Endothelial cell (in vitro differentiated cells): ENCODE measurements around the gene CNNM2. TPM values are rescaled to one million over a fixed set of nuclear protein-coding genes. Genes with fewer than 3 reads are reported as not detected.
A peak's percentile ranks its signal among the peaks of the same experiment; 100 is the strongest.

Experiments
- DNase-seq: peaks from one replicate; pipeline ENCODE4 v3.0.0; 2021; ENCODE audit warnings: low spot score
- H3K27ac Mint-ChIP-seq: one replicate; pipeline ENCODE4 v1.8.0; 2021; ENCODE audit warnings: mixed read lengths, inconsistent platforms; ENCODE audit not compliant: unreplicated experiment
- H3K27me3 Mint-ChIP-seq: one replicate; pipeline ENCODE4 v1.8.0; 2021; ENCODE audit warnings: mild to moderate bottlenecking, moderate library complexity, mixed read lengths, inconsistent platforms; ENCODE audit not compliant: unreplicated experiment
- H3K36me3 Mint-ChIP-seq: one replicate; pipeline ENCODE4 v1.8.0; 2021; ENCODE audit warnings: mild to moderate bottlenecking, low read depth, mixed read lengths, inconsistent platforms; ENCODE audit not compliant: unreplicated experiment
- H3K4me1 Mint-ChIP-seq: one replicate; pipeline ENCODE4 v1.8.0; 2021; ENCODE audit warnings: mild to moderate bottlenecking, mixed read lengths, inconsistent platforms; ENCODE audit not compliant: unreplicated experiment
- H3K4me3 Mint-ChIP-seq: one replicate; pipeline ENCODE4 v1.8.0; 2021; ENCODE audit warnings: mild to moderate bottlenecking, mixed read lengths, inconsistent platforms; ENCODE audit not compliant: unreplicated experiment
- H3K9me3 Mint-ChIP-seq: one replicate; pipeline ENCODE4 v1.8.0; 2021; ENCODE audit warnings: mixed read lengths, inconsistent platforms; ENCODE audit not compliant: unreplicated experiment
- total RNA-seq: library from RNA; stranded (reverse); fragmentation: NEBNext Ultra II Directional; extraction: Animal tissue kit (Norgen Biotek cat#: 25700); gene quantifications from one replicate; pipeline ENCODE4 v1.2.1, GENCODE V29; 2021; ENCODE audit not compliant: unreplicated experiment
- TF ChIP-seq, protein P1 (sequence below): fragments of 200-600 bp; sonication (generic); IDR thresholded peaks from one replicate; pipeline ENCODE4 v1.5.0; 2021; ENCODE audit warnings: antibody characterized with exemption; ENCODE audit not compliant: unreplicated experiment

CNNM2 gene
- total RNA-seq, 1 donor from 2014 or later, result 4.6 TPM

DNA sequence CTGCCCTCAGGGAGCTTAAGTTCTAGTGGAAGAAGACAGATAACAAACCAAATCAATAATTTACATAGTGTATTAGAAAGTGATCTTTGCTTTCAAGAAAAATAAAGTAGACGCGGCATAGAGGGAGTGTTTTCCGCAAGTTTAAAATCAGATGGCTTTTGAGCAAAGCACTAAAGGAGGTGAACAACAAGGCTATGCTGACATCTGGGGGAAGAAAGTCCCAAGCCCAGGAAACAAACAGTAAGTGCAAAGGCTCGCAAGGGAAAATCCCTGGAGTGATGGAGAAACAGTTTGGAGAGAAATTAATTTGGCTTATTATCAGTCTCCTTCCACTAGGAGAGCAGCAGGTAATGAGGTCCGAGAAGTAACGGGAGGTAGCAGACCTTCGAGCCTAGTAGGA lies 1.9 kb upstream of the CNNM2 start:
- Mint-ChIP-seq H3K27ac (peak overlapping the region; percentile 11), H3K36me3 (peaks cover 7% of the 10 kb centered on the region), H3K27me3 (peaks cover 8% of the 10 kb centered on the region), H3K4me3 (peak overlapping the region; percentile 80), H3K4me1 (peaks cover 14% of the 10 kb centered on the region), H3K9me3 (no peaks in the 10 kb centered on the region)
- DNase-seq, result no peak
- TF ChIP-seq, protein P1, sequence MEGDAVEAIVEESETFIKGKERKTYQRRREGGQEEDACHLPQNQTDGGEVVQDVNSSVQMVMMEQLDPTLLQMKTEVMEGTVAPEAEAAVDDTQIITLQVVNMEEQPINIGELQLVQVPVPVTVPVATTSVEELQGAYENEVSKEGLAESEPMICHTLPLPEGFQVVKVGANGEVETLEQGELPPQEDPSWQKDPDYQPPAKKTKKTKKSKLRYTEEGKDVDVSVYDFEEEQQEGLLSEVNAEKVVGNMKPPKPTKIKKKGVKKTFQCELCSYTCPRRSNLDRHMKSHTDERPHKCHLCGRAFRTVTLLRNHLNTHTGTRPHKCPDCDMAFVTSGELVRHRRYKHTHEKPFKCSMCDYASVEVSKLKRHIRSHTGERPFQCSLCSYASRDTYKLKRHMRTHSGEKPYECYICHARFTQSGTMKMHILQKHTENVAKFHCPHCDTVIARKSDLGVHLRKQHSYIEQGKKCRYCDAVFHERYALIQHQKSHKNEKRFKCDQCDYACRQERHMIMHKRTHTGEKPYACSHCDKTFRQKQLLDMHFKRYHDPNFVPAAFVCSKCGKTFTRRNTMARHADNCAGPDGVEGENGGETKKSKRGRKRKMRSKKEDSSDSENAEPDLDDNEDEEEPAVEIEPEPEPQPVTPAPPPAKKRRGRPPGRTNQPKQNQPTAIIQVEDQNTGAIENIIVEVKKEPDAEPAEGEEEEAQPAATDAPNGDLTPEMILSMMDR, result no peak

DNA sequence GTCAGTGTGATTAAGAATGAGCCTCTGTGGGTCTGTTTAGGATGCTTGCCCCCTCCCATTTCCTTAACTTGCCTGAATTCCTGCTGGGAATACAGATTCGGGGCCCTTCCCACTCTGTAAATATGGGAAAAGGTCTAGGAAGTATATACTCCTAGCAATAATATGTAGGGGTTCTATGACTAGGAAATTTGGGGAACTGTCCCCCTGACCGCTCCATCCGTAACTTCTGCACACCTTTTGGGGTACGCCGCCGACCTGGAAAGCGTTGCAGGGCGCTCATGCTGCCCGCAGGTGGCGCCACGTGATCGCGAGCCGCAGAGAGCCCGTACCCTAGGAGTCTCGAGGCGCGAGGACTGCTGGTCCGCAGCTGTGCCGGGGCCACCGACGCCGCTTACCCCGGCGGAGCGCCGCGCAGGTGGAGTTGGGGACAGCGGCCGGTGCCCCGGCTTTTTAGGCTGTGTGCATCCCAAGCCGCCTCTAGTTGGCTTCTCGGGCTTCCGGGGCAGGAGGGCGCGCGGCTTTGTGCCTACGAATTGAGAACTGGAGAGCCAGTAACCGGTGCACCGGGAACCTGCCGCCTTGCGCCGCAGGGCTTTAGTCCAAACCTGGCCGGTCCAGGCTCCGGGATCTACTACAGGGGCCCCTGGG lies 656 bp upstream of the CNNM2 start:
- Mint-ChIP-seq H3K4me1 (peaks cover 14% of the 10 kb centered on the region), H3K4me3 (peak overlapping the region; percentile 92), H3K9me3 (no peaks in the 10 kb centered on the region), H3K36me3 (peaks cover 7% of the 10 kb centered on the region), H3K27ac (no peak overlapping the region), H3K27me3 (peaks cover 8% of the 10 kb centered on the region)
- TF ChIP-seq, protein P1, result peak; percentile 98
- DNase-seq, result peak; percentile 79

DNA sequence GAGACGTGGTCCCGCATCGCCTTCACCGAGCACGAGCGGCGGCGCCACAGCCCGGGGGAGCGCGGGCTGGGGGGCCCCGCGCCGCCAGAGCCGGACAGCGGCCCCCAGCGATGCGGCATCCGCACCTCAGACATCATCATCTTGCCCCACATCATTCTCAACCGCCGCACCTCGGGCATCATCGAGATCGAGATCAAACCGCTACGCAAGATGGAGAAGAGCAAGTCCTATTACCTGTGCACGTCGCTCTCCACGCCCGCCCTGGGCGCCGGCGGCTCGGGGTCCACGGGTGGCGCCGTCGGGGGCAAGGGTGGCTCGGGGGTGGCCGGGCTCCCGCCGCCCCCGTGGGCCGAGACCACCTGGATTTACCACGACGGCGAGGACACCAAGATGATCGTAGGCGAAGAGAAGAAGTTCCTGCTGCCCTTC lies 737 bp downstream of the CNNM2 start:
- peaks cover 8% of the 10 kb centered on the region for H3K27me3 Mint-ChIP-seq
- peak overlapping the region; percentile 92 for H3K4me3 Mint-ChIP-seq
- no peaks in the 10 kb centered on the region for H3K9me3 Mint-ChIP-seq
- DNase-seq, result no peak
- TF ChIP-seq, protein P1, result no peak
- H3K4me1 Mint-ChIP-seq, result peaks cover 14% of the 10 kb centered on the region
- peaks cover 7% of the 10 kb centered on the region for H3K36me3 Mint-ChIP-seq
- H3K27ac Mint-ChIP-seq, result no peak overlapping the region

DNA sequence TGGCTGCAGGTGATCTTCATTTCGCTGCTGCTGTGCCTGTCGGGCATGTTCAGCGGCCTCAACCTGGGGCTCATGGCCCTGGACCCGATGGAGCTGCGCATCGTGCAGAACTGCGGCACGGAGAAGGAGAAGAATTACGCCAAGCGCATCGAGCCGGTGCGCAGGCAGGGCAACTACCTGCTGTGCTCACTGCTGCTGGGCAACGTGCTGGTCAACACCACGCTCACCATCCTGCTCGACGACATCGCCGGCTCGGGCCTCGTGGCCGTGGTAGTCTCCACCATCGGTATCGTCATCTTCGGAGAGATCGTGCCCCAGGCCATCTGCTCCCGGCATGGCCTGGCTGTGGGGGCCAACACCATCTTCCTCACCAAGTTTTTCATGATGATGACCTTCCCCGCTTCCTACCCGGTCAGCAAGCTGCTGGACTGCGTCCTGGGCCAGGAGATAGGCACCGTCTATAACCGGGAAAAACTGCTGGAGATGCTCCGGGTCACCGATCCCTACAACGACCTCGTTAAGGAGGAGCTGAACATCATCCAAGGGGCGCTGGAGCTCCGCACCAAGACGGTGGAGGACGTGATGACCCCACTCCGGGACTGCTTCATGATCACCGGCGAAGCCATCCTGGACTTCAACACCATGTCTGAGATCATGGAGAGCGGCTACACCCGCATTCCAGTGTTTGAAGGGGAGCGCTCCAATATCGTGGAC lies 1.3 kb downstream of the CNNM2 start:
- no peaks in the 10 kb centered on the region for H3K9me3 Mint-ChIP-seq
- peak overlapping the region; percentile 6 for H3K27ac Mint-ChIP-seq
- peak; percentile 19 for DNase-seq
- peak overlapping the region; percentile 84 for H3K4me3 Mint-ChIP-seq
- H3K4me1 Mint-ChIP-seq, result peaks cover 14% of the 10 kb centered on the region
- peaks cover 7% of the 10 kb centered on the region for H3K36me3 Mint-ChIP-seq
- peaks cover 8% of the 10 kb centered on the region for H3K27me3 Mint-ChIP-seq
- TF ChIP-seq, protein P1, result no peak
